HCT116 (cell line): ENCODE measurements around the gene TIGAR. TPM values are rescaled to one million over a fixed set of nuclear protein-coding genes. Genes with fewer than 3 reads are reported as not detected.

Experiments
- ATAC-seq: fragments of 200-7000 bp; cut with Tn5 transposase; 2 replicates; pipeline ENCODE4 v1.9.1; 2020; ENCODE audit warnings: mild to moderate bottlenecking, moderate library complexity
- BruUV-seq: library from RNA; stranded (reverse); fragments of 400-500 nt; replicated peaks from 2 replicates; lab custom pipeline; 2021; lab: Mats Ljungman, UMichigan
- CTCF ChIA-PET: fragments of 300-600 bp; sonication (Branson Sonifier 250); formaldehyde crosslinking; loops from one replicate; lab custom pipeline; 2021; ENCODE audit warnings: antibody characterized with exemption; lab: Charles Lee
- POLR2A ChIA-PET: fragments of 300-600, 350-600 bp; sonication (Branson Sonifier 250); formaldehyde crosslinking; loops from one replicate; lab custom pipeline; 2021; ENCODE audit warnings: antibody characterized with exemption; lab: Charles Lee
- RAD21 ChIA-PET, 2 experiments: fragments of 300-600 bp; sonication (Branson Sonifier 250); formaldehyde crosslinking; loops; one replicate each; lab custom pipeline; 2023; ENCODE audit warnings: low total read pairs in 2 of 2; ENCODE audit not compliant: uncharacterized antibody in 2 of 2, unreplicated experiment in 2 of 2, low non-redundant PET in 1 of 2; lab: Charles Lee
- DNase-seq: peaks from one replicate; pipeline ENCODE4 v3.0.0-alpha.2; 2010; ENCODE audit warnings: low read depth, low spot score
- H2AFZ ChIP-seq: fragments of 200-600 bp; shearing (Covaris generic), sonication (generic); 2 replicates; pipeline ENCODE4 v1.6.1; 2017; ENCODE audit warnings: low read depth, mixed run types, mixed read lengths, antibody characterized with exemption, low read length; ENCODE audit not compliant: poor library complexity, severe bottlenecking
- H3K27ac ChIP-seq: 2 replicates; pipeline ENCODE4 v1.5.1; 2012; ENCODE audit warnings: low read depth, low read length
- H3K27me3 ChIP-seq: fragments of 200-600 bp; sonication (generic); 2 replicates; pipeline ENCODE4 v1.6.1; 2016; ENCODE audit warnings: mixed run types, low read length, mixed read lengths; ENCODE audit not compliant: insufficient read depth
- H3K36me3 ChIP-seq, 2 experiments: fragments of 200-500 bp in 1 of 2; fragments of 200-600 bp in 1 of 2; sonication (Bioruptor generic) in 1 of 2; sonication (generic) in 1 of 2; 2 replicates each; pipeline versions ENCODE4 v1.5.1 to v1.6.1; 2014 to 2016; ENCODE audit warnings: low read length in 2 of 2, inconsistent platforms in 1 of 2, mixed read lengths in 1 of 2, mixed run types in 1 of 2; ENCODE audit not compliant: insufficient read depth in 2 of 2, control insufficient read depth in 1 of 2
- H3K4me1 ChIP-seq, 2 experiments: fragments of 200-600 bp in 1 of 2; sonication (generic) in 1 of 2; 2 replicates each; pipeline versions ENCODE4 v1.5.1 to v1.6.1; 2012 to 2017; ENCODE audit warnings: low read length in 2 of 2, inconsistent platforms in 1 of 2, mild to moderate bottlenecking in 1 of 2, mixed read lengths in 1 of 2, mixed run types in 1 of 2, moderate library complexity in 1 of 2; ENCODE audit not compliant: insufficient read depth in 2 of 2, control insufficient read depth in 1 of 2
- H3K4me2 ChIP-seq: fragments of 200-600 bp; sonication (generic); 2 replicates; pipeline ENCODE4 v1.6.1; 2017; ENCODE audit warnings: mixed run types, low read length, mixed read lengths
- H3K4me3 ChIP-seq, 2 experiments: fragments of 200-600 bp in 1 of 2; sonication (generic) in 1 of 2; replicated peaks in 1 of 2; 2 replicates each; pipeline ENCODE4 v1.5.1; 2011 to 2016; ENCODE audit warnings: low read length in 2 of 2, control low read depth in 1 of 2, low read depth in 1 of 2, mild to moderate bottlenecking in 1 of 2, mixed read lengths in 1 of 2, mixed run types in 1 of 2
- H3K79me2 ChIP-seq: fragments of 200-600 bp; sonication (generic); 2 replicates; pipeline ENCODE4 v1.6.1; 2017; ENCODE audit warnings: mild to moderate bottlenecking, mixed run types, low read length, moderate library complexity, mixed read lengths; ENCODE audit not compliant: insufficient read depth
- H3K9ac ChIP-seq: fragments of 200-600 bp; sonication (generic); 2 replicates; pipeline ENCODE4 v1.6.1; 2016; ENCODE audit warnings: low read length, mixed read lengths
- H3K9me2 ChIP-seq: fragments of 200-600 bp; sonication (generic), shearing (Covaris generic); 2 replicates; pipeline ENCODE4 v1.6.1; 2017; ENCODE audit warnings: mixed run types, mild to moderate bottlenecking, moderate library complexity; ENCODE audit not compliant: insufficient read depth
- H3K9me3 ChIP-seq, 2 experiments: fragments of 200-500 bp in 1 of 2; fragments of 200-600 bp in 1 of 2; sonication (Bioruptor generic) in 1 of 2; sonication (generic) in 1 of 2; 2 replicates each; pipeline ENCODE4 v1.6.1; 2014 to 2017; ENCODE audit warnings: low read length in 2 of 2, mixed read lengths in 2 of 2, inconsistent platforms in 1 of 2, low read depth in 1 of 2, mild to moderate bottlenecking in 1 of 2, mixed run types in 1 of 2, moderate library complexity in 1 of 2; ENCODE audit not compliant: control insufficient read depth in 1 of 2, insufficient read depth in 1 of 2
- H4K20me1 ChIP-seq: fragments of 200-600 bp; sonication (generic), shearing (Covaris generic); 2 replicates; pipeline ENCODE4 v1.6.1; 2017; ENCODE audit warnings: mixed run types, mild to moderate bottlenecking, moderate library complexity; ENCODE audit not compliant: insufficient read depth
- ATF3 ChIP-seq: IDR thresholded peaks from 2 replicates; pipeline ENCODE4 v1.6.1; 2012
- CEBPB ChIP-seq: IDR thresholded peaks from 2 replicates; pipeline ENCODE4 v1.6.1; 2012; ENCODE audit warnings: low read depth
- EGR1 ChIP-seq: IDR thresholded peaks from 2 replicates; pipeline ENCODE4 v1.6.1; 2012; ENCODE audit warnings: low read depth
- ELF1 ChIP-seq: IDR thresholded peaks from 2 replicates; pipeline ENCODE4 v1.6.1; 2012; ENCODE audit warnings: low read depth, borderline replicate concordance
- EZH2 ChIP-seq: fragments of 200-600 bp; sonication (generic); IDR thresholded peaks from 2 replicates; pipeline ENCODE4 v1.6.1; 2017; ENCODE audit warnings: antibody characterized with exemption, mixed run types
- FOSL1 ChIP-seq: IDR thresholded peaks from 2 replicates; pipeline ENCODE4 v1.6.1; 2012; ENCODE audit warnings: low read depth
- POLR2A ChIP-seq: IDR thresholded peaks from 2 replicates; pipeline ENCODE4 v1.7.0; 2011; ENCODE audit warnings: borderline replicate concordance; ENCODE audit not compliant: insufficient read depth, insufficient read length; ENCODE audit errors: extremely low read depth
- POLR2AphosphoS5 ChIP-seq: IDR thresholded peaks from 2 replicates; pipeline ENCODE4 v1.6.1; 2011; ENCODE audit warnings: mild to moderate bottlenecking, low read depth, low read length, moderate library complexity
- RAD21 ChIP-seq: IDR thresholded peaks from 2 replicates; pipeline ENCODE4 v1.6.1; 2012; ENCODE audit warnings: low read depth, mild to moderate bottlenecking
- SRF ChIP-seq: IDR thresholded peaks from 2 replicates; pipeline ENCODE4 v1.6.1; 2012; ENCODE audit warnings: low read depth
- TCF7L2 ChIP-seq: IDR thresholded peaks from 2 replicates; pipeline ENCODE4 v1.7.0; 2011; ENCODE audit warnings: borderline replicate concordance, inconsistent platforms; ENCODE audit not compliant: insufficient read depth, insufficient read length; ENCODE audit errors: extremely low read depth
- YY1 ChIP-seq: IDR thresholded peaks from 2 replicates; pipeline ENCODE4 v1.6.1; 2011; ENCODE audit warnings: low read length, low read depth, moderate library complexity, mild to moderate bottlenecking; ENCODE audit not compliant: insufficient replicate concordance; ENCODE audit errors: extremely low read depth
- intact Hi-C: fragments of 100-400 bp; cut with micrococcal nuclease; formaldehyde crosslinking; loops from 2 replicates; pipeline ENCODE4 v1.10.0; 2022
- total RNA-seq: library from RNA; stranded (reverse); gene quantifications from one replicate; pipeline ENCODE4 v1.2.1, GENCODE V29; 2021; ENCODE audit not compliant: unreplicated experiment
- TF ChIP-seq, protein P1 (sequence below): IDR thresholded peaks from 2 replicates; pipeline ENCODE4 v1.6.1; 2012; ENCODE audit warnings: low read depth

TIGAR gene
- total RNA-seq, 1 experiment from 2014 or later, result 13.7 TPM

DNA sequence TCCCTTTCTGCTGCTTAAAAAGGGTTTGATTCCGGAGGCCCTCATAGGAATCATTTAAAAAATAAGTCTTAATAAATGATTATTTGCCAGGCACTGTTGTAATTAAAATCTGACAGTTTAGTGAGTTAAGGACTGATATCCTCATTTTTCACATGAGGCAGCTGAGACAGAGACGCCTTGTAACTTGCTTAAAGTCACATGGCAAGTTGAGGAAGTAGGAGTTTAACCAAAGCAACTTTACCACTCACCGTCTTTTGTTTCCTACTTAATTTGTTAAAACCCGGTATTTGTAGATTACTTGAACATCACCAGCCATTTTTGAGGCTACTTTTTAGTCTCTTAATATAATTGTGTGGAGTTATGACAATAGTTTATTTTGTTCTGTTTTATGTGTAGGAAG is 2.4 kb downstream of the TIGAR start:
- no peak overlapping the region for H2AFZ ChIP-seq
- CTCF ChIA-PET, result no interaction called here
- no peaks in the 10 kb centered on the region for H3K9me2 ChIP-seq
- no peaks in the 10 kb centered on the region for H4K20me1 ChIP-seq
- POLR2A ChIA-PET, result no interaction called here
- no peak overlapping the region for H3K4me3 ChIP-seq
- no peak overlapping the region for H3K4me2 ChIP-seq
- intact Hi-C loops, result no loop called here
- H3K79me2 ChIP-seq, result peaks cover 46% of the 10 kb centered on the region
- H3K27me3 ChIP-seq, result no peaks in the 10 kb centered on the region
- no peak overlapping the region for H3K27ac ChIP-seq
- H3K36me3 ChIP-seq, result no peaks in the 10 kb centered on the region
- H3K9me3 ChIP-seq, result no peaks in the 10 kb centered on the region
- no peak for DNase-seq
- H3K4me1 ChIP-seq, result peaks cover 0 to 13% of the 10 kb centered on the region in 2 experiments; a peak in 2 of 4 replicates
- no peak for ATAC-seq
- H3K9ac ChIP-seq, result no peak overlapping the region
- TF ChIP-seq ATF3 (no peak), RAD21 (no peak), SRF (no peak), POLR2A (no peak), EGR1 (no peak), FOSL1 (no peak), CEBPB (no peak), POLR2AphosphoS5 (no peak), ELF1 (no peak), TCF7L2 (no peak), YY1 (no peak), EZH2 (no peak)
- TF ChIP-seq, protein P1, sequence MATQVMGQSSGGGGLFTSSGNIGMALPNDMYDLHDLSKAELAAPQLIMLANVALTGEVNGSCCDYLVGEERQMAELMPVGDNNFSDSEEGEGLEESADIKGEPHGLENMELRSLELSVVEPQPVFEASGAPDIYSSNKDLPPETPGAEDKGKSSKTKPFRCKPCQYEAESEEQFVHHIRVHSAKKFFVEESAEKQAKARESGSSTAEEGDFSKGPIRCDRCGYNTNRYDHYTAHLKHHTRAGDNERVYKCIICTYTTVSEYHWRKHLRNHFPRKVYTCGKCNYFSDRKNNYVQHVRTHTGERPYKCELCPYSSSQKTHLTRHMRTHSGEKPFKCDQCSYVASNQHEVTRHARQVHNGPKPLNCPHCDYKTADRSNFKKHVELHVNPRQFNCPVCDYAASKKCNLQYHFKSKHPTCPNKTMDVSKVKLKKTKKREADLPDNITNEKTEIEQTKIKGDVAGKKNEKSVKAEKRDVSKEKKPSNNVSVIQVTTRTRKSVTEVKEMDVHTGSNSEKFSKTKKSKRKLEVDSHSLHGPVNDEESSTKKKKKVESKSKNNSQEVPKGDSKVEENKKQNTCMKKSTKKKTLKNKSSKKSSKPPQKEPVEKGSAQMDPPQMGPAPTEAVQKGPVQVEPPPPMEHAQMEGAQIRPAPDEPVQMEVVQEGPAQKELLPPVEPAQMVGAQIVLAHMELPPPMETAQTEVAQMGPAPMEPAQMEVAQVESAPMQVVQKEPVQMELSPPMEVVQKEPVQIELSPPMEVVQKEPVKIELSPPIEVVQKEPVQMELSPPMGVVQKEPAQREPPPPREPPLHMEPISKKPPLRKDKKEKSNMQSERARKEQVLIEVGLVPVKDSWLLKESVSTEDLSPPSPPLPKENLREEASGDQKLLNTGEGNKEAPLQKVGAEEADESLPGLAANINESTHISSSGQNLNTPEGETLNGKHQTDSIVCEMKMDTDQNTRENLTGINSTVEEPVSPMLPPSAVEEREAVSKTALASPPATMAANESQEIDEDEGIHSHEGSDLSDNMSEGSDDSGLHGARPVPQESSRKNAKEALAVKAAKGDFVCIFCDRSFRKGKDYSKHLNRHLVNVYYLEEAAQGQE, result no peak
- TF ChIP-seq, all 23 proteins: peak for 0
- RAD21 ChIA-PET, result interaction anchor here in 1 of 2 experiments (0.6 kb wide), 1 partner anchor 30 kb away, joined by 4 read pairs; no protein-coding TSS in a partner anchor
- BruUV-seq, result no TSS peak
